K562 treated with DMSO at 1 percent for 48 hours (cell line): ENCODE data around the gene PIP5KL1. TPM values are rescaled to one million over a fixed set of nuclear protein-coding genes. Genes with fewer than 3 reads are reported as not detected.

Experiments used
- total RNA-seq: library from RNA; unstranded; fragments of 300-600 nt; gene quantifications from 2 replicates; pipeline ENCODE4 v1.2.3, GENCODE V29; 2022; ENCODE audit warnings: low replicate concordance; ENCODE audit errors: extremely low read depth

PIP5KL1 gene, protein sequence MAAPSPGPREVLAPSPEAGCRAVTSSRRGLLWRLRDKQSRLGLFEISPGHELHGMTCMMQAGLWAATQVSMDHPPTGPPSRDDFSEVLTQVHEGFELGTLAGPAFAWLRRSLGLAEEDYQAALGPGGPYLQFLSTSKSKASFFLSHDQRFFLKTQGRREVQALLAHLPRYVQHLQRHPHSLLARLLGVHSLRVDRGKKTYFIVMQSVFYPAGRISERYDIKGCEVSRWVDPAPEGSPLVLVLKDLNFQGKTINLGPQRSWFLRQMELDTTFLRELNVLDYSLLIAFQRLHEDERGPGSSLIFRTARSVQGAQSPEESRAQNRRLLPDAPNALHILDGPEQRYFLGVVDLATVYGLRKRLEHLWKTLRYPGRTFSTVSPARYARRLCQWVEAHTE
- not detected in 2 replicates for total RNA-seq

GRCh38 chr9:127930231-127931091 lies at the start of gene PIP5KL1:
PIP5KL1 (minus strand) TSS chr9:127930777; CDS start chr9:127930752, 25 bp downstream.

GRCh38 chr9:127937388-127938297 lies 7.1 kb upstream of the PIP5KL1 start, which contains the start of gene DPM2:
DPM2 (minus strand) TSS chr9:127937854; CDS start chr9:127937820, 34 bp downstream.

DNA sequence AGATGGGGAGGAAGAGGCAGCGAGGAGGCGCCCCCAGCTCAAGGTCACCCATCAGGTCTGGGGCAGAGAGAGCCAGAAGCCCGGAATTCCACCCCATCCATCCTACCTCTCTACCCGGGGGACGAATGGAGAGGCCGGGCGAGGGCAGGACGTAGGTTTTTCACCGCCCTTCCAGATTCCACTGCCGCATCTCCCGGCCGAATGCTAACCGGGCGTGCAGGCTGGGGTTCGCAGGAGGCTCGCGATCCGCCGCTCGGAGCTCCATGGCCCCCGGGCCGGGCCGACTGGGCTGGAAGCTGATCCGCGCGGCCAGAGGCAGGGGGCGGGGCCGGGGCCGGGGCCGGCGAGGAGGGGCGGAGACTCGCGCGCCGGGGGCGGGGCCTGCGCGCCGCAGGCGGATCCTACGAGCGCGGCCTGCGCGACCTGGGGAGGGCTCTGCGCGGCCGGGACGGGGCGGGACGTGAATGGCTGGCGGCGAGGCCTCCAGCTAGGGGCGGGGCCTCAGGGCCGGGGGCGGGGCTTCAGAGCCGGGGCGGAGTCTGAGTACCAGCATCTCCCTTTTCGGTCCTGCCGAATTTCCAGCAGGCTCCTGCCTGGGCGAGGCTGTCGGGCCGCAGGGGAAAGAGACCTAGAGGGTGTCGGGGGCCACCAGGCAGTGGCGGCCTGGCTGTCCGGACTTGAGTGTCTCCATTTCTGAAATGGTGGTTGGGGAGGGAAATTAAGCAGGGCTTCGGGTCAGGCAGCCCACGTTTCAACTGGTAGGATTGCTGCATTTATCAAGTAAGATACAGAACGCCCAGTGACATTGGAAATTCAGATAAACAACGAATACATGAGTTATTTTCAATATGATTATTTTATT lies 13.6 kb downstream of the PIP5KL1 start, which contains the start of gene ST6GALNAC4:
ST6GALNAC4 (minus strand) TSS at position 322 of the 862 bp plus-strand sequence. CDS start 622 bp downstream, outside the sequence.

GRCh38 chr9:127899128-127899943 lies 31.2 kb downstream of the PIP5KL1 start, which contains the start of gene ST6GALNAC6:
ST6GALNAC6 (minus strand) TSS chr9:127899603; CDS start chr9:127897981, 1,622 bp downstream.

GRCh38 chr9:127877566-127877998 lies 53.0 kb downstream of the PIP5KL1 start, which contains the start of gene AK1:
AK1 (minus strand) TSS chr9:127877675; CDS start chr9:127874617, 3,058 bp downstream.

Other genes with a start within 250 kb of the PIP5KL1 start
- gene CFAP157, start 223.8 kb downstream of the PIP5KL1 start, total RNA-seq: not detected in 2 replicates
- gene PTRH1, start 215.1 kb downstream of the PIP5KL1 start, total RNA-seq: not detected in 2 replicates
- gene TTC16, start 214.7 kb downstream of the PIP5KL1 start, total RNA-seq: not detected in 2 replicates
- gene TOR2A, start 195.5 kb downstream of the PIP5KL1 start, total RNA-seq: not detected in 2 replicates
- gene SH2D3C, start 152.1 kb downstream of the PIP5KL1 start, total RNA-seq: not detected in 2 replicates
- not detected in 2 replicates for gene CDK9, start 144.7 kb downstream of the PIP5KL1 start, total RNA-seq
- not detected in 2 replicates for gene FPGS, start 127.9 kb downstream of the PIP5KL1 start, total RNA-seq
- not detected in 2 replicates for gene ENG, start 76.1 kb downstream of the PIP5KL1 start, total RNA-seq
- gene AK1, start 53.1 kb downstream of the PIP5KL1 start, total RNA-seq: not detected in 2 replicates
- not detected in 2 replicates for gene ST6GALNAC6, start 31.2 kb downstream of the PIP5KL1 start, total RNA-seq
- not detected in 2 replicates for gene ST6GALNAC4, start 13.7 kb downstream of the PIP5KL1 start, total RNA-seq
- not detected in 2 replicates for gene DPM2, start 7.1 kb upstream of the PIP5KL1 start, total RNA-seq
- gene EEIG1, start 50.2 kb upstream of the PIP5KL1 start, total RNA-seq: not detected in 2 replicates
- not detected in 2 replicates for gene NAIF1, start 136.5 kb upstream of the PIP5KL1 start, total RNA-seq
- not detected in 2 replicates for gene SLC25A25, start 137.5 kb upstream of the PIP5KL1 start, total RNA-seq
- not detected in 2 replicates for gene PTGES2, start 197.0 kb upstream of the PIP5KL1 start, total RNA-seq
- gene LCN2, start 218.7 kb upstream of the PIP5KL1 start, total RNA-seq: not detected in 2 replicates
- not detected in 2 replicates for gene BBLN, start 229.5 kb upstream of the PIP5KL1 start, total RNA-seq